GM19238 (cell line): ENCODE data around the gene DYRK2.

ENCODE experiments used
- DNase-seq: peaks from one replicate; pipeline ENCODE4 v3.0.0; 2011; ENCODE audit warnings: low spot score; ENCODE audit not compliant: insufficient read length

Gene DYRK2

GRCh38 chr12:67648521-67649260 is at the start of gene DYRK2:
DYRK2 (plus strand) TSS chr12:67648745; CDS start chr12:67649134, 389 bp downstream.
- peak; percentile 81 for DNase-seq

DNA sequence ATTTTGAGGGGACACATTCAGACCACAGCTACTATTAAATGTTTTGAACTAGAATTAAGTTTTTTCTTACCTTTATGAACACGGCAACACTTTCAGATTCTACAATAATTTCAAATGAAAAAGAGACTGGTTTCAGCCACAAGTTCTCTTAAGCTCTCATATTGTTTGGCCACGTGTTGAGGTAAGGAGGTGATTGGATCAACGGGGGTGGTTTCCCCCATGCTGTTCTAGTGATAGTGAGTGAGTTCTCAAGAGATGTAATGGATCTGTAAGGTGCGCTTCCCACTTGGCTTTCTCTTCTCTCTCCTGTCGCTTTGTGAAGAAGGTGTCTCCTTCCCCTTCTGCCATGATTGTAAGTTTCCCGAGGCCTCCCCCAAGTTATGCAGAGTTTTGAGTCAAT is 48.9 kb upstream of the DYRK2 start:
- DNase-seq = no peak

- DNase-seq = no peak
Observed at GRCh38 chr12:67601126-67601525, 47.4 kb upstream of the DYRK2 start.

DNA sequence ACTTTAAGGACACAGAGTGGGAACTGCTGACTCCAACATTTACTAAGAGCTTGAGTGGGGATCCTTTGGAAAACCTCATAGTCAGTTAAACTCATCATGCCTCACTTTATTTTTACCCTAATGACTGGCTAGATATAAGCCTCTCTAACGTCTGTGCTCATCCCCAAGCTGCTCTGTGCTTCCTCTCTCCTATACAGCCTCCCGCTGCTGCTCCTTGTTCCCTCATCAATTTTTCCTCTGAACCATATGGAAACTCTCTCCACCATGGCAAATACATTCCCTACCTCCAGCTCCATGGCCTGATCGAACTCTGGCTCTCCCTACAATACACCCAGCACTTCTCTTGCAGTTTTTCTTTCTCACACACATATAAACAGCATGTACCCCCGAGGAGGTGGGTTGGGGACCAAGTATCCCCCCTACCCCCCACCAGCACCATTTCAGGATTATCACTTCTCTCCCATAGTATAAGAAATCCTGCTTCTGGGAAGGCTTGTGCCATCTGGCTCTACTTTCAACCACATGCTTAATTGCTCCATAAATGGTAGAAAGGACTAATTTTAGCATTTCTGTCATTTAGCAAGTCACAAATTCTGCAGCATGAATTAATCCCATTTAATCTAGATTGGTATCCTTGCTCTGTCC is 39.2 kb upstream of the DYRK2 start:
- DNase-seq = no peak

DNA sequence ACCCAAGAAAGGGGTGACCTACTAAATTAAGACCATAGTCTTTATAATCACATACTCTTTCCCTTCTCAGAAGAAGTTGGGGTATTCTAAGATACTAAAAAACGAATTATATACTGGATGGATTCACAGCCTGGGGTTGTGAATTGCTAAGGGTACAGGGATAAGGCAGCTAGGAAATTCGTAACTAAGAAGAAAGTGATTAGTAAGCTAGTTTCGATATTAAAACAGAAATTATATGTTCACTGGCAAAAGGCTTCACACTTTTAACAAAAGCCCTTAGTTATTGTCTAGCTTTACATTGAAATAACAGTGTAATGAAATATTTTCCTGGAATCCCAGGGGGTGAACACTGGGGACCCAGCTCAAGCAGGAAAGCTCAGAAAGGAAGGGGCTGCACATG is 35.5 kb upstream of the DYRK2 start:
- DNase-seq = no peak

DNA sequence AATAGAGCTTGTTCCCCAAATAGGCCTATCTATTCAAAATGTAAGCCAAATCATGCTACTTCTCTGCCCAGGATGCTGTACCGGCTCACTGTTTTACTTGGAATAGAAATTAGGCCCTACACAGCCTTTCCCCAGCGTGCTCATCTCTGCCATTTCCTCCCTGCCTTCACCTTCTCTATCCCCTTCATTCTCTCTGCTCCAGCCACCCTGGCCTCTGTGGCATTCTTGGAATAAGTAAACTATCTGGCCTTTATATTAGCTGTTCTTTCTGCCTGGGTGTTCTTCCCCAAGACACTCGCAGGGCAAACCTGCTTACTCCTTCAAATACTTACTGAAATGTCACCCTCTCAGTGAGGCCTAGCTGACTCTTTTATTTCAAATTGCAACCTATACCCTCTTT is 30.9 kb upstream of the DYRK2 start:
- no peak for DNase-seq

DNA sequence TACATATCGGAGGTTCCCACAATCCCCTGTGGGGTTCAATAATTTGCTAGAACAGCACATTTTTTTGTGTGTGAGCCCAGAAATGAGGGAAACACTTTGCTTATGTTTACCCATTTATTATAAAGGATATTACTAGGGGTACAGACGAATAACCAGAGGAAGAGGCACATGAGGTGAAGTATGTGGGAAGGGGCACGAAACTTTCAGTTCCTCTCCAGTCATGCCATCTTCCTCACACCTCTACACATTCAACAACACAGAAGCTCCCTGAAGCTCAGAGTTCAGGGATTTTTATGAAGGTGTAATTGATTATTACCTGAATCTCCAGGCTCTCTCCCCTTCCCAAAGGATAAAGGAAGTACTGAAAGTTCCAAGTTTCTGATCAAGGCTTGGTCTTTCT is 30.2 kb upstream of the DYRK2 start:
- no peak for DNase-seq

GRCh38 chr12:67621112-67621511 is 27.4 kb upstream of the DYRK2 start:
- no peak for DNase-seq

DNA sequence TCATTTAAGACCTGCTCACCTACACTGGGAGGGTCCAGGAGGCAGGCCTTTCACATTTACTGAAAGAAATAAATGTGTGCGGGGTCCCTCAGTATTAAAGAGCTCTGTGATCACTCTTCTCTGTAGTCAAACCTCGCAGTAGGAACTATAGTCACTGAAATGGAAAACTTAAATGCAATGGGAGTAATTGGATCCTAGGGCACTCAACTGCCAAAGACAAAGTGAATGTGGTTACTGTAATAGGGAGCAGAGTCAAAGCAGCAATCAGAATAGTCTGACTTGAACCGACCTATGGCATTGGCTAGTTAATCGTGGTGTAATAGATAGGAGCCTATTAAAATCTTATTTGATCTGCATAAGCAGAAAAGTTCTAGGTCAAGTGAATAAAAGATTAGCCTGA is 26.6 kb upstream of the DYRK2 start:
- DNase-seq = no peak

- DNase-seq = no peak
Observed at GRCh38 chr12:67623259-67623658, 25.3 kb upstream of the DYRK2 start.

DNA sequence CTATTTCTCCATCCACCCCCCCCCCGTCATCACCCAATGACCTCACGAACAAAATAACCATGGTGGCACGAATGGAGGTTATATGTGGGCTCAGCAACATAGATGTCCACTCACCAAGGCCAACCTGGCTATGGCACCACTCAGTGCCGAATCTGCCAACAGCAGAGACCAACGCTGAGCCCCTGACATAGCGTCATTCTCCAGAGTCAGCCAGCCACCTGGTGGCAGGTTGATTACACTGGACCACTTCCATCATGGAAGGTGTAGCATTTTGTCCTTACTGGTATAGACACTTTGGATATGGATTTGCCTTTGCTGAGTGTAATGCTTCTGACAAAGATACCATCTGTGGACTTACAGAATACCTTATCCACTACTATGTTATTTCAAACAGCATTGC is 24.2 kb upstream of the DYRK2 start:
- no peak for DNase-seq

- DNase-seq = no peak
Observed at GRCh38 chr12:67625004-67625403, 23.5 kb upstream of the DYRK2 start.

DNA sequence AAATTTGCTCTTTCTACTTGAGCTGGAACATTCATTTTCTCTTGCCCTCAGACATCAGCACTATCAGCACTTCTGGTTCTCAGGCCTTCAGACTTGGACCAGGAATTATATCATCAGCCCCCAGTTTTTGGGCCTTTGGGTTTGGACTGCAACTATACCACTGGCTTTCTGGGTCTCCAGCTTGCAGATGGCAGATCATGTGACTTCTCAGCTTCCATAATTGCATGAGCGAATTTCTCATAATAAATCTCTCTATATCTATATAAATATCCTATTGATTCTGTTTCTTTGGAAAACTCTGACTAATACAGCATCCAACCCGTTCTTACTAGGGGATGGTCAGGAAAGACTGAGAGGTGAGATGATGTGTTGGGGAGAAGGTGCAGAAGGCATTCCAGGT is 22.4 kb upstream of the DYRK2 start:
- no peak for DNase-seq

- DNase-seq = peak; percentile 41
Observed at GRCh38 chr12:67630373-67631088, 18.0 kb upstream of the DYRK2 start.

DNA sequence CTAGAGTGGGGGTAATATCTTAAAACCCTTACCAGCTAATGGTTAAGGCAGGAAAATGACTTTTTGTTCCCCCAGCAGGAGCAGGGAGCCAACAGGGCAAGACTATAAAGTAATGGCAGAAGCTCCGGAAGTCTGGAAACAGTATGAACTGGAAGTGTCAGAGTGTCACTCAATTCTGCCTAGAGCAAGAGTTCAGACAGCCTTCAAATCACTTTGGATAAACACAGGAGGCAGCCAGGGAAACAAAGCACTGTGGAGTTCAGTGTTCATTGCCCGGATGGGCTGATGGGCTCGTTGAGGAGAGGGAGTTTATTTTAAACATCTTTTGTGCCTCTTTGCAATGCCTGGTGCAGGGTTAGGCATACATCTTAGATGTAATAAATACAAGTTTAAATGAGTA is 16.5 kb upstream of the DYRK2 start:
- DNase-seq = no peak

DNA sequence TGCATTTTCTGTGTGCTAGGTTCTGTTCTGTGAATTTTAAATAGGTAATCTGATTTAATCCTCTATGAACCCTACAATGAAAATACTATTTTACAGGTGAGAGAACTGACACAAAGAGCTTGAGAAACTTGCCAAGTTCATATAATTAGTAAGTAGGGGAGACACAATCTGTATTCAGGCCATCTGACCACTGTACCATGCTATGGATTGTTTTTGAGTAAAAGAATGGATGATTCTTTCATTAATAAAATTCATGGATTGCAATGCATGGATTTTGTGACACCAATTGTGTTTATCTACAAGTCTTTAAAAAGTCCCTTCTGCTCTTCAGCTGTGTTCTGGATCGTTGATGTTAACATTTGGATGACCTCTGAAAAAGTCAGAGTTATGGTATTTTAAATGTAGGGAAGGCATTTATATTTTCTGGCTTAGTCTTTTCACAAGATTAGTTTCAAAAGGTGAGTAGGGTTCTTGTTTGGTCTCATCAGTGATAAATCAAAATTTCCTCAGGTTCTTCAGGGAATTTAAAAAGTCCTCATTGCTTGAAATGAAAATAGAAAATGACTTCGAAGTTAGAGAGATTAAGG is 15.4 kb upstream of the DYRK2 start:
- DNase-seq = no peak

- DNase-seq = no peak
Observed at GRCh38 chr12:67633708-67634107, 14.8 kb upstream of the DYRK2 start.

GRCh38 chr12:67634303-67634761 is 14.2 kb upstream of the DYRK2 start:
- DNase-seq = no peak

GRCh38 chr12:67637718-67638117 is 10.8 kb upstream of the DYRK2 start:
- DNase-seq = no peak

DNA sequence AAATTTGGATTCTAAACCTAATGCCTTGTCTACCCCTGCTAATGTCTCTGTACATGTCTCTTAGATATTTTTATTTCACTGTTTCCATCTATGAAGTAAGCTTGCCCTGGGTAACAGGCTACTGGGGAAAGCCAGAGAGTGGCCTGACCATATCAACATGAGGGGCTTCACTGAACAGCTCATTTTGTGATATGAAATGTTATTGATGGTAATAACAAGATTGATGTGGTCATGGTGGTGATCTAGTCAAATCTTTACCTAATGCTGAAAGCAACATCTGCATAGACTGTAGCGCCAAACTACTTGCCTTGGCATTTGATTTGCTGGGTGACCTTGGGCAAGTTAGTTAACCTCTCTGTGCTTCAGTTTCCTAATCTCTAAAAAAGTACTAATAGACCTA is 9.9 kb upstream of the DYRK2 start:
- DNase-seq = no peak

DNA sequence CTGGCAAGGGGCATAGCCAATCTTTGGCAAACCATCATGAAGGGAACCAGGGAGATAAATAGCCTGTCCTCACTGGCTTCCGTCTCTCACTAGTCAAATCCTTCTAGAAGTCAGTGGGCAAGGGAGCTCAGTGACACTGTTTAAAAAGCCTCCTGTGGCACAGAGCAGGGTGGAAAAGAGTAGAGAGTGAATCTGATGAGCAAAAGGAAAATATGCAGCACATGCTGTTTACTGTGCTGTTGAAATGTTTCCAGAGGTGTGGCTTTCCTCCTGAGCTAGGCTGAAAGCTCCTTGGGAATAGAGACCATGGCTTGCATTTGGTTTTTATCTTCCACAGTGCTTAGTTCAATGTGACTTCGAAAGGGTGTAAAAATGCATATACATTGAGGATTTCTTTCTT is 7.7 kb upstream of the DYRK2 start:
- no peak for DNase-seq

DNA sequence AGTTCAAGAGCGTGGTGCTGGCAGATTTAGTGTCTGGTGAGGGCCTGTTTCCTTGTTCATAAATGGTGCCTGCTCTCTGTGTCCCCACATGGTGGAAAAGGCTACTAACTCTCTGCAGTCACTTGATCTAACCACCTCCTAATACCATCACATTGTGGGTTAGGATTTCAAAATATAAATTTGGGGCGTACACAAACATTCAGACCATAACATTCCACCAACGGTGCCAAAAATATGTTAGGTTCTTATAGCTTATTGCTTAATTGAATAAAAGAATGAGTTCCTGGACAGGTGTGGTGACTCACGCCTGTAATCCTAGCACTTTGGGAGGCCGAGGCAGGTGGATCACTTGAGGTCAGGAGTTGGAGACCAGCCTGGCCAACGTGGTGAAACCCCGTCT is 3.4 kb upstream of the DYRK2 start:
- no peak for DNase-seq
